Measurements from ENCODE around the gene ADK.

DNA sequence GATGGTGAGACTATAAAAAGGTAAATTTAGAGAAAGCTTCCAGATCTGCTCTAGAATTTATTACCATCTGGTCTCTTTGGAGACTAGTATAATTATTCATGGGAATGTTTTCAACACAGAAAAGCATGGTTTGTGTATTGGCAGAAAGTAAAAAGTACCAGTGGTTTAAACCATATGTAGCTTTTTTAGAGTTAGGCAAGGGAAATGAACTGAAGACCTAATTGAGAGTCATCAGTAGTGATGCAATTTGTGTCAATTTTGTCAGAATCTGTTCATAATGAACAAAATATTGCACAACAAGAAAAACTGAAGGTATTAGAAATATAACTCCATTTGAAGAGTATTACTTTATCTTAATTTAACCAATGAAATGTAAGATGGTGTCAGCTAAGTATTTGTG, 181.4 kb downstream of the ADK start:
- TF ChIP-seq, protein P1, sequence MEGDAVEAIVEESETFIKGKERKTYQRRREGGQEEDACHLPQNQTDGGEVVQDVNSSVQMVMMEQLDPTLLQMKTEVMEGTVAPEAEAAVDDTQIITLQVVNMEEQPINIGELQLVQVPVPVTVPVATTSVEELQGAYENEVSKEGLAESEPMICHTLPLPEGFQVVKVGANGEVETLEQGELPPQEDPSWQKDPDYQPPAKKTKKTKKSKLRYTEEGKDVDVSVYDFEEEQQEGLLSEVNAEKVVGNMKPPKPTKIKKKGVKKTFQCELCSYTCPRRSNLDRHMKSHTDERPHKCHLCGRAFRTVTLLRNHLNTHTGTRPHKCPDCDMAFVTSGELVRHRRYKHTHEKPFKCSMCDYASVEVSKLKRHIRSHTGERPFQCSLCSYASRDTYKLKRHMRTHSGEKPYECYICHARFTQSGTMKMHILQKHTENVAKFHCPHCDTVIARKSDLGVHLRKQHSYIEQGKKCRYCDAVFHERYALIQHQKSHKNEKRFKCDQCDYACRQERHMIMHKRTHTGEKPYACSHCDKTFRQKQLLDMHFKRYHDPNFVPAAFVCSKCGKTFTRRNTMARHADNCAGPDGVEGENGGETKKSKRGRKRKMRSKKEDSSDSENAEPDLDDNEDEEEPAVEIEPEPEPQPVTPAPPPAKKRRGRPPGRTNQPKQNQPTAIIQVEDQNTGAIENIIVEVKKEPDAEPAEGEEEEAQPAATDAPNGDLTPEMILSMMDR (conservative IDR thresholded peaks at IDR 0.05; ENCODE audit: low read depth in 2 of 2): no peak
- TF ChIP-seq ZNF114 (CRISPR knock-in tag; IDR thresholded peaks at IDR 0.05) (no peak), REST (IDR thresholded peaks at IDR 0.05; ENCODE audit: unreplicated experiment) (no peak), EZH2 (IDR thresholded peaks at IDR 0.05; ENCODE audit: low read depth, unreplicated experiment) (no peak), POLR2AphosphoS5 (IDR thresholded peaks at IDR 0.05; ENCODE audit: low read depth) (no peak), JUNB (IDR thresholded peaks at IDR 0.05; ENCODE audit: unreplicated experiment) (no peak), EZH2phosphoT487 (IDR thresholded peaks at IDR 0.05; ENCODE audit: unreplicated experiment) (no peak), ETS1 (IDR thresholded peaks at IDR 0.05) (no peak)
